GM12878 (cell line): Measurements from ENCODE around the gene RABL3. TPM values are rescaled to one million over a fixed set of nuclear protein-coding genes. Genes with fewer than 3 reads are reported as not detected.

ENCODE experiments used
- CREM ChIP-seq: IDR thresholded peaks from 2 replicates; pipeline ENCODE4 v1.6.1; 2014; ENCODE audit warnings: antibody characterized with exemption, low read depth
- EGR1 ChIP-seq, 2 experiments: IDR thresholded peaks; 1 replicate in 1 of 2; 2 replicates in 1 of 2; pipeline ENCODE4 v1.6.1; 2011 to 2012; ENCODE audit warnings: low read depth in 2 of 2, low read length in 2 of 2, borderline replicate concordance in 1 of 2, mild to moderate bottlenecking in 1 of 2, moderate library complexity in 1 of 2
- ELK1 ChIP-seq: IDR thresholded peaks from 2 replicates; pipeline ENCODE4 v1.6.1; 2012; ENCODE audit warnings: low read depth, low read length, improper control_type of control experiment
- ETV6 ChIP-seq, 2 experiments: fragments of 450-650 bp in 1 of 2; IDR thresholded peaks in 1 of 2; conservative IDR thresholded peaks in 1 of 2; 2 replicates each; pipeline ENCODE4 v1.6.1; 2014; ENCODE audit warnings: antibody characterized with exemption in 1 of 2, borderline replicate concordance in 1 of 2, low read depth in 1 of 2, mild to moderate bottlenecking in 1 of 2, moderate library complexity in 1 of 2
- EZH2 ChIP-seq: IDR thresholded peaks from 2 replicates; pipeline ENCODE4 v1.6.1; 2012; ENCODE audit warnings: low read depth, mild to moderate bottlenecking, control low read depth, inconsistent platforms, low read length, borderline replicate concordance; ENCODE audit not compliant: control insufficient read depth
- GABPA ChIP-seq: IDR thresholded peaks from 2 replicates; pipeline ENCODE4 v1.6.1; 2014; ENCODE audit warnings: antibody characterized with exemption, low read depth, mild to moderate bottlenecking, inconsistent platforms
- HDAC2 ChIP-seq: fragments of 200-600 bp; sonication (generic); IDR thresholded peaks from 2 replicates; pipeline ENCODE4 v1.6.1; 2017
- HSF1 ChIP-seq: fragments of 150-350 bp; IDR thresholded peaks from 2 replicates; pipeline ENCODE4 v1.6.1; 2014; ENCODE audit warnings: mild to moderate bottlenecking, low read depth, low read length
- IKZF2 ChIP-seq, 2 experiments: fragments of 450-650 bp; IDR thresholded peaks; 2 replicates each; pipeline ENCODE4 v1.6.1; 2017; ENCODE audit warnings: mild to moderate bottlenecking in 2 of 2, moderate library complexity in 2 of 2
- KDM1A ChIP-seq: fragments of 200-600 bp; sonication (generic); IDR thresholded peaks from 2 replicates; pipeline ENCODE4 v1.6.1; 2016; ENCODE audit warnings: borderline replicate concordance
- MEF2A ChIP-seq: IDR thresholded peaks from 2 replicates; pipeline ENCODE4 v1.6.1; 2011; ENCODE audit warnings: low read depth, mild to moderate bottlenecking, low read length, moderate library complexity; ENCODE audit not compliant: insufficient read depth
- MLLT1 ChIP-seq: fragments of 450-650 bp; IDR thresholded peaks from 2 replicates; pipeline ENCODE4 v1.6.1; 2016; ENCODE audit warnings: mild to moderate bottlenecking
- MXI1 ChIP-seq: fragments of 150-350 bp; IDR thresholded peaks from 2 replicates; pipeline ENCODE4 v1.6.1; 2011; ENCODE audit warnings: low read depth, mild to moderate bottlenecking, inconsistent platforms, low read length, improper control_type of control experiment
- PAX8 ChIP-seq: fragments of 450-650 bp; IDR thresholded peaks from 2 replicates; pipeline ENCODE4 v1.6.1; 2017; ENCODE audit warnings: mild to moderate bottlenecking, moderate library complexity
- PML ChIP-seq: IDR thresholded peaks from 2 replicates; pipeline ENCODE4 v1.6.1; 2012; ENCODE audit warnings: low read length, inconsistent platforms
- RBBP5 ChIP-seq: fragments of 200-600 bp; sonication (generic); conservative IDR thresholded peaks from 2 replicates; pipeline ENCODE4 v1.6.1; 2016
- RELB ChIP-seq: fragments of 450-650 bp; IDR thresholded peaks from 2 replicates; pipeline ENCODE4 v1.6.1; 2017; ENCODE audit warnings: low read depth, mild to moderate bottlenecking, moderate library complexity
- SRF ChIP-seq, 2 experiments: IDR thresholded peaks; 2 replicates each; pipeline ENCODE4 v1.6.1; 2011; ENCODE audit warnings: low read depth in 2 of 2, low read length in 2 of 2, mild to moderate bottlenecking in 1 of 2, moderate library complexity in 1 of 2
- SUPT20H ChIP-seq: IDR thresholded peaks from 2 replicates; pipeline ENCODE4 v1.6.1; 2011; ENCODE audit warnings: low read depth, mild to moderate bottlenecking, low read length, moderate library complexity, borderline replicate concordance; ENCODE audit not compliant: control insufficient read depth
- ZNF274 ChIP-seq: IDR thresholded peaks from one replicate; pipeline ENCODE4 v1.8.0; 2011; ENCODE audit not compliant: insufficient read length, insufficient read depth
- ZNF592 ChIP-seq: fragments of 450-650 bp; IDR thresholded peaks from 2 replicates; pipeline ENCODE4 v1.6.1; 2017; ENCODE audit warnings: mild to moderate bottlenecking, moderate library complexity
- ZNF622 ChIP-seq: fragments of 450-650 bp; IDR thresholded peaks from 2 replicates; pipeline ENCODE4 v1.6.1; 2017; ENCODE audit warnings: mild to moderate bottlenecking, inconsistent platforms
- polyA plus RNA-seq, 11 experiments: library from polyadenylated mRNA; depleted of rRNA in 4 of 11; unstranded in 6 of 11; stranded (reverse) in 5 of 11; fragments of >200 nt; fragmentation: Nextera tagmentation in 4 of 11; fragmentation: Illumina TruSeq in 1 of 11; extraction: Ambion mirVana in 4 of 11; extraction: Trizol in 1 of 11; gene quantifications; 1 replicate in 1 of 11; 2 replicates in 10 of 11; pipeline versions ENCODE4 v1.2.1 to v1.2.3, GENCODE V29; 2011 to 2016; ENCODE audit warnings: inconsistent platforms in 2 of 11, missing spikeins in 2 of 11, low read depth in 1 of 11
- total RNA-seq, 4 experiments: library from RNA; depleted of rRNA in 3 of 4; stranded (reverse); fragments of >200 nt in 3 of 4; fragmentation: Illumina TruSeq in 1 of 4; extraction: Trizol in 1 of 4; gene quantifications; 2 replicates each; pipeline versions ENCODE4 v1.2.1 to v1.2.3, GENCODE V29; 2013 to 2021

RABL3 gene
- total and polyA plus RNA-seq, 10 of the 15 experiments (the other 5 are each of a cell fraction or from before 2014, with no cell fraction given) = 10.5 to 38.0 (median 25.2) TPM

GRCh38 chr3:120688121-120688520 lies 54.2 kb downstream of the RABL3 start (continued):
- TF ChIP-seq ZNF592 (no peak), PAX8 (no peak), ETV6 (conservative IDR thresholded peaks at IDR 0.05 in 1 of 2, IDR thresholded peaks at IDR 0.05 in 1 of 2; ENCODE audit: borderline replicate concordance in 1 of 2, low read depth in 1 of 2) (0 out of 4 replicates have a peak, but pooled peaks of 1 of the 2 experiments have one; percentile 30), EGR1 (IDR thresholded peaks at IDR 0.05; ENCODE audit: borderline replicate concordance in 1 of 2, low read depth in 2 of 2, low read length in 2 of 2) (no peak), ELK1 (no peak), ZNF274 (no peak), SUPT20H (no peak), KDM1A (no peak), IKZF2 (IDR thresholded peaks at IDR 0.05) (peak in 1 of 2 experiments; percentile 69; a peak in 2 of 4 replicates), HSF1 (no peak), GABPA (no peak), RELB (peak; percentile 45; the same call in 1 of the 2 replicates), PML (no peak), HDAC2 (no peak), MXI1 (no peak), SRF (IDR thresholded peaks at IDR 0.05; ENCODE audit: low read depth in 2 of 2, low read length in 2 of 2) (no peak), EZH2 (no peak), ZNF622 (no peak), MLLT1 (no peak), MEF2A (no peak), RBBP5 (no peak), CREM (no peak)
